ENCODE results near the gene PLEKHM2.

The PLEKHM2 gene

DNA sequence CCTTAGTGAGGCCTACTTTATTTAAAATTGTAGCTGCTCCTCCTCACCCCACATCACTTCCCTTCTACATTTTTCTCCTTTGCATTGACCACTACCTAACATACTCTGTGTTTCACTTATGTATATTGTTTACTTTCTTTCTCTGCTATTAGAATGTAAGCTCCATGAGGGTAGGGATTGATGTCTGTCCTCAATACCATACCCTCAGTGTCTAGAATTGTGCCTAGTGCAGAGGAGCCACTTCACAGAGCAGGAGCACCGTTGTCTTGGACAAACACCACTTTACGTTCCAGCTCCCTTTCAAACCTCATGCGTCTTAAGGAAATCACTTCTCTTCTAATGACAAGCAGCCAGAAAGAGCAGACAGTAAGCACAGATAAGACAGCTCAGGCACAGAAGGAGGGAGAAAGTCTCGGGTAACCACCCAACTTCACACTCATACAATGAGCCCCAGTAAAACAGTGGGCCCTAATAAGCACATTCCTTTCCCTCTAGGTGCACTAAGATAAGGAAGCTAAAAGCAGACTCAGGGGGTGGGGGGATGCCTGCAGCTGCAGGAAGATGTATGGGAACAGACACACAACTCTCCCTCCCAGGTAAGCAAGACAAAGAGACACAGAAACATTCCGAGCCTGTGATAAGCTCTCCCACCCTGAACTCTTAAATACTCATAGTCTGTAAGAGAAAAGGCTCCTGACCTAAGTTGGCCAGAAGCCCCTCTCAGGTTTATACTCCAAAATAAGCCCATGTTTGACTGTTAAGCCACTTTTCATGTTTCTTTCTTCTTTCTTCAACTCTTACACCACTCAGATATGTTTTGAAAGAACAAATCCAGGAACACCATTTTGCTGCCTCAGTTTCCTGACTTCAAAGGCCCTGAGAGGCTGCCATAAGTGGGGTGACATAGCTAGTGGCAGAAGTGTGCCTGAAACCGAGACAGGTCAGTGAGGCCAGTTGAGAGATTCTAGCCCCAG, 7.1 kb upstream of the PLEKHM2 start:
- H3K27ac ChIP-seq = no peak overlapping the region
- TF ChIP-seq, protein P1, sequence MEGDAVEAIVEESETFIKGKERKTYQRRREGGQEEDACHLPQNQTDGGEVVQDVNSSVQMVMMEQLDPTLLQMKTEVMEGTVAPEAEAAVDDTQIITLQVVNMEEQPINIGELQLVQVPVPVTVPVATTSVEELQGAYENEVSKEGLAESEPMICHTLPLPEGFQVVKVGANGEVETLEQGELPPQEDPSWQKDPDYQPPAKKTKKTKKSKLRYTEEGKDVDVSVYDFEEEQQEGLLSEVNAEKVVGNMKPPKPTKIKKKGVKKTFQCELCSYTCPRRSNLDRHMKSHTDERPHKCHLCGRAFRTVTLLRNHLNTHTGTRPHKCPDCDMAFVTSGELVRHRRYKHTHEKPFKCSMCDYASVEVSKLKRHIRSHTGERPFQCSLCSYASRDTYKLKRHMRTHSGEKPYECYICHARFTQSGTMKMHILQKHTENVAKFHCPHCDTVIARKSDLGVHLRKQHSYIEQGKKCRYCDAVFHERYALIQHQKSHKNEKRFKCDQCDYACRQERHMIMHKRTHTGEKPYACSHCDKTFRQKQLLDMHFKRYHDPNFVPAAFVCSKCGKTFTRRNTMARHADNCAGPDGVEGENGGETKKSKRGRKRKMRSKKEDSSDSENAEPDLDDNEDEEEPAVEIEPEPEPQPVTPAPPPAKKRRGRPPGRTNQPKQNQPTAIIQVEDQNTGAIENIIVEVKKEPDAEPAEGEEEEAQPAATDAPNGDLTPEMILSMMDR (IDR thresholded peaks at IDR 0.05) = no peak
- no peak for TF ChIP-seq ZFX (IDR thresholded peaks at IDR 0.05; ENCODE audit: borderline replicate concordance)

DNA sequence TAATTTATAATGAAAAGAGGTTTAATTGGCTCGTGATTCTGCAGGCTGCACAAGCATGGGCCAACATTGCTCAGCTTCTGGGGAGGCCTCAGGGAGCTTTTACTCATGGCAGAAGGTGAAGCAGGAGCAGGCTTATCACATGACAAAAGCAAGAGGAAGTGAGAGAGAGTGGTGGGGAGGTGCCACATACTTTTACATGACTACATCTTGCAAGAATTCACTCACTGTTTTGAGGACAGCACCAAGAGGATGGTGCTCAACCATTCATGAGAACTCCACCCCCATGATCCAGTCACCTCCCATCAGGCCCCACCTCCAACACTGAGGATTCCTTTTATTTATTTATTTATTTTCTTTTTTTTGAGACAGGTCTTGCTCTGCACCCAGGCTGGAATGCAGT, 5.5 kb upstream of the PLEKHM2 start:
- no peak for TF ChIP-seq ZFX (IDR thresholded peaks at IDR 0.05; ENCODE audit: borderline replicate concordance)
- TF ChIP-seq, protein P1 (IDR thresholded peaks at IDR 0.05) = no peak
- H3K27ac ChIP-seq = no peak overlapping the region

DNA sequence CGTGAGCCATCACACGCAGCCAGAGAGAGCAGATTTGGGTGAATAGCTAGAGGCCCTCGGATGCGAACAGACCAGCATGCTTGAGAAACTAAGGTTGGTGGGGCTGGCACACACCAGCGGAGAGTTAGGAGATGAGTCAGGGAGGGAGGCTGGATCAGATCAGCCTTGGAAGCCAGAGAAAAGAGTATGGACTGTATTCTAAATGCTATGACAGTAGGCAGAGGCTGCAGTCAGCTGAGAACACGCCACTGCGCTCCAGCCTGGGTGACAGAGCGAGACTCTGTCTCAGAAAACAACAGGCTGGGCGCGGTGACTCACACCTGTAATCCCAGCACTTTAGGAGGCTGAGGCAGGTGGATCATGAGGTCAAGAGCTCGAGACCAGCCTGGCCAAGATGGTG, 4.0 kb upstream of the PLEKHM2 start:
- no peak for TF ChIP-seq ZFX (IDR thresholded peaks at IDR 0.05; ENCODE audit: borderline replicate concordance)
- TF ChIP-seq, protein P1 (IDR thresholded peaks at IDR 0.05) = no peak
- H3K27ac ChIP-seq = no peak overlapping the region

DNA sequence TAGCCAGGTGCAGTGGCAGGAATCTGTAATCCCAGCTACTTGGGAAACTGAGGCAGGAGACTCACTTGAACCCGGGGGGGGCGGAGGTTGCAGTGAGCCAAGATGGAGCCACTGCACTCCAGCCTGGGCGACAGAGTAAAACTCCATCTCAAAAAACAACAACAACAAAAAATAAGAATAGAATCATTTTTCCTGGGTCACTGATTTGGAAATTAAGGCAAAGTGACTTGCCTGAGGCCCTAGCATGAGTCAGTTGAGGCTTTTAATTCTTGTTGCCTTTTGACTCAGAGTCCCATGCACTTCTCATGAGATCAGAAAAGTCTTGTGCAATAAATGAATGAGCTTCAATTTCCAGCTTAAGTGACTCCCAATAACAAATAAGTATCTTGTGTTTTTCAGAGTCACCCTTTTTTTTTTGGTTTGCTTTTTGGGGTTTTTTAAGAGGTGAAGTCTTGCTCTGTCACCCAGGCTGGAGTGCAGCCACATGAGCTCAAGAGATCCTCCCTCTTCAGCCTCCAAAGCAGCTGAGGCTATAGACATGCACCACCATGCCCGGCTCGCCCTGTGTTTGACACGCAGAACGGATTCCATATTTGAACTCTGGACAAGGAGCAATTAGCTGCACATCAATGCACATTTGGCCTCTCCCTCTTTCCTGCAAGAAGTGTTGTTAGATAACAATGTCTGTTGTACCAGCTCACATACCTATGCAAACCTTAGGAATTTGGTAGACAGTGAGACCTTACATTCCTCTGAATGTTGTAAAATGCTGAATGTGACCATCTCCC, 3.4 kb upstream of the PLEKHM2 start:
- peak overlapping the region; percentile 15 for H3K27ac ChIP-seq
- TF ChIP-seq, protein P1 (IDR thresholded peaks at IDR 0.05) = no peak
- TF ChIP-seq ZFX (IDR thresholded peaks at IDR 0.05; ENCODE audit: borderline replicate concordance) = no peak

DNA sequence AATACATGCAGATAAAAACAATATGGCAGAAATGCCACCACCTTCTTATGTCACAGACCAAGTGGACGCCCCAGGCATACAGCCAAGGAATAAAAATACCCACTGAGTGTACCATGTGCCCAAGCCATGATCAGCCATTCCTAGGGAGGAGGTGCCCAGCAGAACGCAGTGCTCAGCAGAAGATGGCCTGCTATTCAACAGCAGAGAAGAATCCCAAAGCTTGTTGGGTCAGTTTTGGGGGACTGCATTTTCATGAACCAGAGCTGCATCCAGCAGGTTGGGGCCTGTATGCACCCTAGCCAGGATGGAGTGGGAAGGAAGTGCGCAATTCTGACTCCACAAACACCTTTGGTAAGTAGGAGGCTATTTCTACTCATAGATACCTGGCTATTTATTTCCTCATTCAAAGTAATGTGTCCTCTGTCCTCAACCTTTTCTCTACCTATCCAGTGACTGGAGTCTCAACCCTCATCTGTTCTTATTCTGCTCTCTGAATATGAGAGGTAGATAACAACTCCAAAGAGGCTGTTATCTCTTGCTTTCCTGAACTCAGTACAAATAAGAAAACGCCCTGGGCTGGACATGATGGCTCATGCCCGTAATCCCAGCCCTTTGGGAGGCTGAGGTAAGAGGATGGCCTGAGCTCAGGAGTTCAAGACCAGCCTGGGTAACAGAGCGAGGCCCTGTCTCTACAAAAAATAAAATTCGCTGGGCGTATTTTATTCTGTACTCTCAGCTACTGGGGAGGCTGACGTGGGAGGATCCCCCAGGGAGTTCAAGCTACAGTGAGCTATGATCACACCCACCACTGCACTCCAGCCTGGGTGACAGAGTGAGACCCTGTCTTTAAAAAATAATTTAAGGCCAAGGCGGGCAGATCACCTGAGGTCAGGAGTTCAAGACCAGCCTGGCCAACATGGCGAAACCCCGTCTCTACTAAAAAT, 2.5 kb upstream of the PLEKHM2 start:
- TF ChIP-seq, protein P1 (IDR thresholded peaks at IDR 0.05) = no peak
- TF ChIP-seq ZFX (IDR thresholded peaks at IDR 0.05; ENCODE audit: borderline replicate concordance) = no peak
- peak overlapping the region; percentile 15 for H3K27ac ChIP-seq

DNA sequence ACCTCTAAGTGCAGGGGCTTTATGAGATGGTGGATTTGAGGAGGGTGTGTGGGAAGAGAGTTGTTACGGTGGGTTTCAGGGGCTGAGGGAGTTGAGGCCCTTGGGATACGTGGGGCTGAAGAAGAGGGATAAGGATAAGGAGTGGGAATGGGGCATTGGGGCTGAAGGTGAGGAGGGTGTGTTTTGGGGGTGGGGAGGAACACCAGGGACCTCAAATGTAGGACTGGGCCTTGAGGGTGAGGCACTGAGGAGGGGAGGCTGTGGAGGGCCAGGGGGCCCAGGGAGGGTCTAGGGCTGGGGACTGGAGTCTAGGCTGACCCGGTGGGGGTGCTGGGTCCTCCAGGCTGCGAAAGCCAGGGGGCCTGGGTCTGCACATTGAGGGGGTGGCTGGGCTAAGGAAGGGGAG, 1.2 kb upstream of the PLEKHM2 start:
- H3K27ac ChIP-seq = peak overlapping the region; percentile 10
- no peak for TF ChIP-seq ZFX (IDR thresholded peaks at IDR 0.05; ENCODE audit: borderline replicate concordance)
- TF ChIP-seq, protein P1 (IDR thresholded peaks at IDR 0.05) = no peak
